OCI-LY1 (cell line): Measurements from ENCODE around the gene RAB29.

Source experiments
- H2AFZ ChIP-seq: fragments of 200-600 bp; sonication (generic), shearing (Covaris generic); 2 replicates; pipeline ENCODE4 v1.6.0; 2014; ENCODE audit warnings: antibody characterized with exemption, mild to moderate bottlenecking, low read length
- H3F3A ChIP-seq: fragments of 200-600 bp; sonication (generic), shearing (Covaris generic); 2 replicates; pipeline ENCODE4 v1.6.0; 2014; ENCODE audit warnings: mild to moderate bottlenecking, antibody characterized with exemption, low read length, moderate library complexity; ENCODE audit not compliant: insufficient read depth
- H3K27ac ChIP-seq: fragments of 200-600 bp; sonication (generic); 2 replicates; pipeline ENCODE4 v1.5.1; 2014; ENCODE audit warnings: low read length, mixed run types, mild to moderate bottlenecking, low read depth; ENCODE audit not compliant: poor library complexity, severe bottlenecking
- H3K27me3 ChIP-seq: fragments of 200-600 bp; sonication (generic); 2 replicates; pipeline ENCODE4 v1.6.0; 2014; ENCODE audit warnings: antibody characterized with exemption, mild to moderate bottlenecking, low read length, moderate library complexity; ENCODE audit not compliant: insufficient read depth
- H3K36me3 ChIP-seq: fragments of 200-600 bp; sonication (generic); 2 replicates; pipeline ENCODE4 v1.6.1; 2014; ENCODE audit warnings: mild to moderate bottlenecking, antibody characterized with exemption, low read length, moderate library complexity, mixed read lengths; ENCODE audit not compliant: insufficient read depth
- H3K4me1 ChIP-seq: fragments of 200-600 bp; sonication (generic); 2 replicates; pipeline ENCODE4 v1.5.1; 2014; ENCODE audit warnings: mild to moderate bottlenecking, low read length, moderate library complexity; ENCODE audit not compliant: insufficient read depth, severe bottlenecking
- H3K4me2 ChIP-seq: fragments of 200-600 bp; sonication (generic), shearing (Covaris generic); 2 replicates; pipeline ENCODE4 v1.6.1; 2014; ENCODE audit warnings: low read length
- H3K4me3 ChIP-seq: fragments of 200-600 bp; sonication (generic); 2 replicates; pipeline ENCODE4 v1.5.1; 2014; ENCODE audit warnings: low read length, low read depth, mild to moderate bottlenecking, mixed read lengths; ENCODE audit not compliant: poor library complexity, severe bottlenecking
- H3K79me2 ChIP-seq: fragments of 200-600 bp; shearing (Covaris generic); 2 replicates; pipeline ENCODE4 v1.6.1; 2016; ENCODE audit warnings: mixed run types, low read length, mixed read lengths; ENCODE audit not compliant: insufficient read depth
- H3K9ac ChIP-seq: fragments of 200-600 bp; sonication (generic), shearing (Covaris generic); 2 replicates; pipeline ENCODE4 v1.6.1; 2014; ENCODE audit warnings: mild to moderate bottlenecking, low read length, mixed read lengths
- H3K9me2 ChIP-seq: fragments of 200-600 bp; sonication (generic), shearing (Covaris generic); 2 replicates; pipeline ENCODE4 v1.6.1; 2014; ENCODE audit warnings: low read depth, mild to moderate bottlenecking, low read length, mixed read lengths
- H3K9me3 ChIP-seq: fragments of 200-600 bp; shearing (Covaris generic); 2 replicates; pipeline ENCODE4 v1.6.1; 2014; ENCODE audit warnings: low read length, mixed read lengths
- H4K20me1 ChIP-seq: fragments of 200-600 bp; sonication (generic), shearing (Covaris generic); 2 replicates; pipeline ENCODE4 v1.6.0; 2016; ENCODE audit warnings: mild to moderate bottlenecking, low read length; ENCODE audit not compliant: insufficient read depth
- EZH2 ChIP-seq: fragments of 200-600 bp; sonication (generic), shearing (Covaris generic); IDR thresholded peaks from 2 replicates; pipeline ENCODE4 v1.8.0; 2017; ENCODE audit warnings: borderline replicate concordance, mixed run types, mild to moderate bottlenecking, antibody characterized with exemption, low read length, moderate library complexity, mixed read lengths
- TF ChIP-seq, protein P1 (sequence below): fragments of 200-600 bp; sonication (generic), shearing (Covaris generic); IDR thresholded peaks from 2 replicates; pipeline ENCODE4 v1.5.1; 2017; ENCODE audit warnings: mild to moderate bottlenecking, antibody characterized with exemption, low read length, moderate library complexity, mixed read lengths

RAB29 gene

DNA sequence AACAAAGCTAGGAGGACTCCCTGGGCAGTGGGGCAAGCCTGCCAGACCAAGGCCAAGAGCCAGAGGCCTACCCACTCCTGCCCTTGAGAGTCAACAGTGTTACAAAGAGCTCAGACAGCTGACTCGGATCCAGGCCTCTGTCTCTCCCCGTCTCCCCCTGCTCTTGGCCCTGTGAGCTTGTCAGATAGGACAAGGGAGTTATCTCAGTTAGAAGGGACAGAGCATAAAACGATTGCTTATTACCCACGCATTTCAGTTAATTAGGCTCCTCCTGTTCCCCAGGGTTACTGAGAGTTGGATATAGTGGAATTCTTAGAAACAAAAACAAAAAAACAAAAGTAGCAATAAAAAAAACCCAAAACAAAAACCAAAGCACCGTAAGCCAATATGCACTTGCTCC is 36.4 kb upstream of the RAB29 start:
- Histone ChIP-seq H3K9me3 (no peaks in the 10 kb centered on the region), H3K4me1 (peaks cover 20% of the 10 kb centered on the region), H3K9me2 (no peaks in the 10 kb centered on the region), H2AFZ (no peak overlapping the region), H3F3A (no peaks in the 10 kb centered on the region), H3K36me3 (no peaks in the 10 kb centered on the region; the same call in 1 of the 2 replicates), H3K27ac (no peak overlapping the region), H3K4me2 (peak overlapping the region; percentile 98; the same call in 1 of the 2 replicates), H4K20me1 (no peaks in the 10 kb centered on the region), H3K27me3 (peaks cover 9% of the 10 kb centered on the region; the same call in 1 of the 2 replicates), H3K9ac (no peak overlapping the region), H3K4me3 (no peak overlapping the region), H3K79me2 (no peaks in the 10 kb centered on the region)
- TF ChIP-seq, protein P1, sequence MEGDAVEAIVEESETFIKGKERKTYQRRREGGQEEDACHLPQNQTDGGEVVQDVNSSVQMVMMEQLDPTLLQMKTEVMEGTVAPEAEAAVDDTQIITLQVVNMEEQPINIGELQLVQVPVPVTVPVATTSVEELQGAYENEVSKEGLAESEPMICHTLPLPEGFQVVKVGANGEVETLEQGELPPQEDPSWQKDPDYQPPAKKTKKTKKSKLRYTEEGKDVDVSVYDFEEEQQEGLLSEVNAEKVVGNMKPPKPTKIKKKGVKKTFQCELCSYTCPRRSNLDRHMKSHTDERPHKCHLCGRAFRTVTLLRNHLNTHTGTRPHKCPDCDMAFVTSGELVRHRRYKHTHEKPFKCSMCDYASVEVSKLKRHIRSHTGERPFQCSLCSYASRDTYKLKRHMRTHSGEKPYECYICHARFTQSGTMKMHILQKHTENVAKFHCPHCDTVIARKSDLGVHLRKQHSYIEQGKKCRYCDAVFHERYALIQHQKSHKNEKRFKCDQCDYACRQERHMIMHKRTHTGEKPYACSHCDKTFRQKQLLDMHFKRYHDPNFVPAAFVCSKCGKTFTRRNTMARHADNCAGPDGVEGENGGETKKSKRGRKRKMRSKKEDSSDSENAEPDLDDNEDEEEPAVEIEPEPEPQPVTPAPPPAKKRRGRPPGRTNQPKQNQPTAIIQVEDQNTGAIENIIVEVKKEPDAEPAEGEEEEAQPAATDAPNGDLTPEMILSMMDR = no peak
- TF ChIP-seq EZH2 = no peak

DNA sequence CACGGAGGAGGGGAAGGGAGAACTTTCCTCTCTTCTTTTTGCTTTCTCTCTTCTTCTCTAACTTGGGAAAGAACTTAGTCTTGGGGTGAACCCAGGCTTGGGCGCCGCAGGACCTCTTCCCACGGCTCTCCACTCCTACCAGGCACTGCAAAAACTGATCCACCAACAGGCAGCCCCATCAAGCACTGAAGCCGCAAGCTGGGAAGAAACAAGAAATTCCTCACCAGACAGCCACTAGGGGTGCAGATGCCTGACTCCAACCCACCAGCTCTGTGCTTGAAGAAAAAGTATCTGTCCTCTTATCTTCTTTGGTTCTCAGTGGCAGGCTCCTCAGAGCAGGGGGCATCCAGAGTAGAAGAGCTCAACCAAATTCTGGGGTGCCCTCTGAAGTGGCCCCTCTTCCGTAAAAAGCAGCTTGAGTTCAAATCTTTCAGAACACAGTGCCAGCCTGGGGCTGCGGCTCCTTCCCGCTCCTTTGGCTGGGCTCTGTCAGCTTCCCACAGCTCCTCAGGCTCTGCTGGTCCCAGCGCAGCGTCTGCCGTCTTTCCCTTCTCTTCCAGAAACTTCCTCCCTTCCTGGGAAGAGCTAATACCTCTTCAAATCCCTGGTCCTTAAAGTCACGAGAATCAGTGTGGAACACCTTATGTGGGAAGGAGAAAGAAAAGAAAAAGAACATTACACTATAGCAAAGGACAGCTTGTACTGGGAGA is 35.3 kb upstream of the RAB29 start:
- Histone ChIP-seq H3K27me3 (peaks cover 9% of the 10 kb centered on the region; the same call in 1 of the 2 replicates), H3K4me1 (peaks cover 20% of the 10 kb centered on the region), H3K9me2 (no peaks in the 10 kb centered on the region), H4K20me1 (no peaks in the 10 kb centered on the region), H3K9ac (no peak overlapping the region), H2AFZ (no peak overlapping the region), H3K27ac (no peak overlapping the region), H3F3A (no peaks in the 10 kb centered on the region), H3K9me3 (no peaks in the 10 kb centered on the region), H3K4me3 (no peak overlapping the region), H3K36me3 (no peaks in the 10 kb centered on the region; the same call in 1 of the 2 replicates), H3K79me2 (no peaks in the 10 kb centered on the region), H3K4me2 (no peak overlapping the region)
- TF ChIP-seq, protein P1 = peak; percentile 32; the same call in 1 of the 2 replicates
- TF ChIP-seq EZH2 = no peak

DNA sequence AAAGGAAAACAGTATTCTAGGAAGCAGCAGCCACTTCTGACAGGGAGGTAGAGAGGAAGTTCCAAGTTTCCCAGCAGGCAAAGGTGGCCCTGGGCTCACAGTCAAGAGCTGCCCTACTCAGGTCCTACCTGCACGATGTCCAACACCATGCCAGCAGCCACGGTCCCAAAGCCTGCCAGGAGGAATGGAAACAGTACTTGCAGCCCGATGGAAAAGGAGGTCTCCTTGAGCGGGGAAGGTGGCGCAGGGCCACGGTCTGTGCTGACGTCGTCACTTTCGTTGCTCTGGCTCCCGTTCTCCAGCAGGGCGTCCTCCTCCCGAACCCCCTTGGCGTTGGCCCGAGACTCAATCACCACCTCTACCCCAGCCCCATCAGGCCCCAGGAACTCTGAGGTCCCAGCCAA is 34.7 kb upstream of the RAB29 start:
- Histone ChIP-seq H3K9ac (no peak overlapping the region), H3K27me3 (peaks cover 9% of the 10 kb centered on the region; the same call in 1 of the 2 replicates), H4K20me1 (no peaks in the 10 kb centered on the region), H3K4me1 (peaks cover 20% of the 10 kb centered on the region), H3K4me3 (no peak overlapping the region), H3K27ac (no peak overlapping the region), H3K79me2 (no peaks in the 10 kb centered on the region), H3F3A (no peaks in the 10 kb centered on the region), H3K9me3 (no peaks in the 10 kb centered on the region), H3K9me2 (no peaks in the 10 kb centered on the region), H3K4me2 (no peak overlapping the region), H3K36me3 (no peaks in the 10 kb centered on the region; the same call in 1 of the 2 replicates), H2AFZ (no peak overlapping the region)
- TF ChIP-seq, protein P1 = no peak
- TF ChIP-seq EZH2 = no peak
